MM.1S (cell line): ENCODE measurements around the gene AKAP6.

Experiments used
- EZH2 ChIP-seq: fragments of 300-600 bp; sonication (generic); optimal IDR thresholded peaks from 2 replicates; pipeline ENCODE3; 2017; ENCODE audit warnings: low read depth, mild to moderate bottlenecking, antibody characterized with exemption, low read length, mixed read lengths
- TF ChIP-seq, protein P1 (sequence below): fragments of 300-600 bp; sonication (generic); IDR thresholded peaks from 2 replicates; pipeline ENCODE4 v1.5.1; 2016; ENCODE audit warnings: antibody characterized with exemption, low read length, mixed read lengths

DNA sequence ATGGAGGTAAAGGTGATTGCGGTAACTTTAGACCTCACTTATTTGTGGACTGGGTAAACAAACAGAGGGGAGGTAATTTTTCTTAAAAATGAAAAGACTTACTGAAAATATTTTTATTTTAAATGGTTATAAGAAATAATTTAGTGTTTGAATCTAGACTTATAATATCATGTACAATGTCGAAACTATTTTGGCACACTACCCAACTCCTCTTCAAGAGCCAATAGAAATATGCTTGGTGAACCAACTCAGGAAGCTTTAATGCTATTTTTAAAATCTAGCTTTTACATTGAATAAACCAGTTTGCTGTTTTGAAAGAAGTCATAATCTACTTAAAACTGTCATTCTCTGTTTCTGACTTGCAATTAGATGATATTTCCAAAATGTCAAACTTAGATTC lies 433.8 kb downstream of the AKAP6 start:
- no peak for TF ChIP-seq EZH2
- TF ChIP-seq, protein P1, sequence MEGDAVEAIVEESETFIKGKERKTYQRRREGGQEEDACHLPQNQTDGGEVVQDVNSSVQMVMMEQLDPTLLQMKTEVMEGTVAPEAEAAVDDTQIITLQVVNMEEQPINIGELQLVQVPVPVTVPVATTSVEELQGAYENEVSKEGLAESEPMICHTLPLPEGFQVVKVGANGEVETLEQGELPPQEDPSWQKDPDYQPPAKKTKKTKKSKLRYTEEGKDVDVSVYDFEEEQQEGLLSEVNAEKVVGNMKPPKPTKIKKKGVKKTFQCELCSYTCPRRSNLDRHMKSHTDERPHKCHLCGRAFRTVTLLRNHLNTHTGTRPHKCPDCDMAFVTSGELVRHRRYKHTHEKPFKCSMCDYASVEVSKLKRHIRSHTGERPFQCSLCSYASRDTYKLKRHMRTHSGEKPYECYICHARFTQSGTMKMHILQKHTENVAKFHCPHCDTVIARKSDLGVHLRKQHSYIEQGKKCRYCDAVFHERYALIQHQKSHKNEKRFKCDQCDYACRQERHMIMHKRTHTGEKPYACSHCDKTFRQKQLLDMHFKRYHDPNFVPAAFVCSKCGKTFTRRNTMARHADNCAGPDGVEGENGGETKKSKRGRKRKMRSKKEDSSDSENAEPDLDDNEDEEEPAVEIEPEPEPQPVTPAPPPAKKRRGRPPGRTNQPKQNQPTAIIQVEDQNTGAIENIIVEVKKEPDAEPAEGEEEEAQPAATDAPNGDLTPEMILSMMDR, result no peak
